Thyroid gland (tissue), 4 donors: ENCODE data around the gene SAMD5. TPM values are rescaled to one million over a fixed set of nuclear protein-coding genes. Genes with fewer than 3 reads are reported as not detected.

Source experiments
- DNase-seq, 2 donors: peaks; one replicate each; pipeline ENCODE4 v3.0.0-alpha.2; 2019
- H3K27ac ChIP-seq, 3 donors: fragments of 200-600 bp; sonication (generic); 1 replicate in 2 of 3; 2 replicates in 1 of 3; pipeline ENCODE4 v1.5.1; 2016 to 2019; ENCODE audit warnings: mild to moderate bottlenecking in 1 of 3, moderate library complexity in 1 of 3
- H3K27me3 ChIP-seq: fragments of 200-600 bp; sonication (generic); one replicate; pipeline ENCODE4 v1.5.1; 2019
- H3K36me3 ChIP-seq, 2 donors: fragments of 200-600 bp; sonication (generic); one replicate each; pipeline ENCODE4 v1.5.1; 2016 to 2019
- H3K4me1 ChIP-seq, 2 donors: fragments of 200-600 bp; sonication (generic); one replicate each; pipeline ENCODE4 v1.5.1; 2017 to 2019
- H3K4me3 ChIP-seq, 3 donors: fragments of 200-600 bp; sonication (generic); replicated peaks in 1 of 3; 1 replicate in 2 of 3; 2 replicates in 1 of 3; pipeline ENCODE4 v1.5.1; 2016; ENCODE audit warnings: mild to moderate bottlenecking in 1 of 3
- H3K9me3 ChIP-seq: fragments of 200-600 bp; sonication (generic); one replicate; pipeline ENCODE4 v1.5.1; 2017
- CTCF ChIP-seq, 6 experiments: fragments of 200-600 bp in 3 of 6; fragments of 450-650 bp in 3 of 6; sonication (generic) in 3 of 6; IDR thresholded peaks; one replicate each; pipeline ENCODE4 v1.5.1; 2016 to 2019; ENCODE audit warnings: antibody characterized with exemption in 6 of 6, mild to moderate bottlenecking in 2 of 6, inconsistent platforms in 1 of 6, moderate library complexity in 1 of 6
- POLR2A ChIP-seq, 2 donors: fragments of 450-650 bp; IDR thresholded peaks; one replicate each; pipeline ENCODE4 v1.6.1; 2017; ENCODE audit warnings: antibody characterized with exemption in 2 of 2, mild to moderate bottlenecking in 2 of 2, moderate library complexity in 1 of 2
- WGBS, 2 donors: methylation state at CpG; one replicate each; pipeline ENCODE4 v1.1.5; 2017; 5-methylcytosine and 5-hydroxymethylcytosine counted together
- intact Hi-C: fragments of 100-400 bp; cut with DNase I; formaldehyde crosslinking; loops from one replicate; pipeline ENCODE4 v1.15.1; 2023
- total RNA-seq, 4 donors: library from RNA; depleted of rRNA; stranded (reverse); fragments of >200 nt; gene quantifications; one replicate each; pipeline ENCODE4 v1.2.3, GENCODE V29; 2016

Gene SAMD5
- total RNA-seq, 4 donors from 2014 or later: 2.0 to 8.9 (median 5.2) TPM

GRCh38 chr6:147614501-147614900, 106.0 kb downstream of the SAMD5 start:
- H3K4me3 ChIP-seq: no peak overlapping the region
- intact Hi-C loops: no loop called here
- H3K9me3 ChIP-seq: no peaks in the 10 kb centered on the region
- no peak overlapping the region for H3K27ac ChIP-seq
- no peaks in the 10 kb centered on the region for H3K27me3 ChIP-seq
- no peak for DNase-seq
- no peaks in the 10 kb centered on the region for H3K4me1 ChIP-seq
- WGBS, 2 donors: 82 to 88% methylated on average over 4 of the region's 4 CpGs
- TF ChIP-seq POLR2A (IDR thresholded peaks at IDR 0.05): no peak
- no peak for TF ChIP-seq CTCF (IDR thresholded peaks at IDR 0.05)
- no peaks in the 10 kb centered on the region for H3K36me3 ChIP-seq

DNA sequence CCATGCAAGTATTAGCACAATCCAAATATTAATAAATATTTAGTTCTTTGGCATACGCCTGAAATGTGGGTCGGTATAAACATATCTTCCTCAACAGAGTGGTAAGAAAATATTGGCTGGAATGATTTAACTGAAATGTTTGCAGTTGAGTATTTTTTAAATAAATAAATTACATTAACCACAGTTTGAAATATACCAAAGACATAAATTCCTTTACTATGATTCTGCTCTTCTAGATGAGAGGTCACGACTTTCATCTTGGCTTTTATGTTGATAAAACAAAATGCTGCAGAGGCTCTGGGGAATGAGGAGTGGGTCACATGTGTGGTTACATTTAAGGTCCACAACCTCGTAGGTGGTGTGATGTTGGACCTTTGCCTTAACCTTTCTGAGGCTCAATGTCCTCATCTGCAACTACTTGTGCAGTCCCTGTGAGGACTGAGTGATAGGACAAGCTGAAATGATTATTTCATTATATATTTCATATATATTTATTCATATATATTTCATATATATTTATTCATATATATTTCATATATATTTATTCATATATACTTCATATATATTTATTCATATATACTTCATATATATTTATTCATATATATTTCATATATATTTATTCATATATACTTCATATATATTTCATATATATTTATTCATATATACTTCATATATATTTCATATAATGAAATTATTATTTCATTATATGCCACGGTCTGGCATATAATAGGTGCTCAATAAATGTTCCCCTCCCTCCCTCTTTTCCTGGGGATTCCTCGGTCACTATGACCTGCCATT, 107.4 kb downstream of the SAMD5 start:
- H3K27ac ChIP-seq: no peak overlapping the region
- H3K9me3 ChIP-seq: no peaks in the 10 kb centered on the region
- H3K4me1 ChIP-seq: no peaks in the 10 kb centered on the region
- no peak for DNase-seq
- WGBS, 2 donors: 86 to 91% methylated on average over 6 of the region's 6 CpGs
- TF ChIP-seq CTCF (IDR thresholded peaks at IDR 0.05): no peak
- TF ChIP-seq POLR2A (IDR thresholded peaks at IDR 0.05): no peak
- no peak overlapping the region for H3K4me3 ChIP-seq
- intact Hi-C loops: no loop called here
- H3K27me3 ChIP-seq: no peaks in the 10 kb centered on the region
- no peaks in the 10 kb centered on the region for H3K36me3 ChIP-seq

DNA sequence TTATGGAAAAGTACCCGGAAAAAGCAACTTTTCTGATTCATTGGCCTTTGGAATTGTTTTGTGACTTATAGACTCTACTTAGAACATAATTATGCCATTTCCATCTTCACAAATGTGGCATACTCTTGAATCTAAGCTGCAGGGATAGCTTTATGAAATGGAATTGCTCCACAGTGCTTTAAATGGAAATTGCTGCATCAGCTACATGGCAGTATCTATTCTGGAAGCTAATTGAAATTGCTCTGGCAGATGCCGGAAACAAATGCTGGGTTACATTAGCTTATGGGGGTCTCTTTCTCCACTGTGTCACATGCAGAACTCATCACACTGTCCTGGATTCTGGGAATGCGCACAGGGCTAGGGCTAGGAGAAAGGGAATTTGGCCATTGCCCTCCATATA, 108.9 kb downstream of the SAMD5 start:
- no peak overlapping the region for H3K4me3 ChIP-seq
- H3K36me3 ChIP-seq: no peaks in the 10 kb centered on the region
- no peaks in the 10 kb centered on the region for H3K4me1 ChIP-seq
- 91 to 92% methylated on average over 3 of the region's 3 CpGs for WGBS, 2 donors
- no peak overlapping the region for H3K27ac ChIP-seq
- no peak for DNase-seq
- H3K27me3 ChIP-seq: no peaks in the 10 kb centered on the region
- H3K9me3 ChIP-seq: no peaks in the 10 kb centered on the region
- no peak for TF ChIP-seq CTCF (IDR thresholded peaks at IDR 0.05)
- TF ChIP-seq POLR2A (IDR thresholded peaks at IDR 0.05): no peak
- intact Hi-C loops: no loop called here

- Histone ChIP-seq H3K4me3 (no peak overlapping the region), H3K27me3 (no peaks in the 10 kb centered on the region), H3K27ac (no peak overlapping the region), H3K4me1 (no peaks in the 10 kb centered on the region), H3K9me3 (no peaks in the 10 kb centered on the region), H3K36me3 (no peaks in the 10 kb centered on the region)
- DNase-seq: no peak
- TF ChIP-seq CTCF (IDR thresholded peaks at IDR 0.05): no peak
- TF ChIP-seq POLR2A (IDR thresholded peaks at IDR 0.05): no peak
- WGBS, 2 donors: 90 to 91% methylated on average over 6 of the region's 6 CpGs
- intact Hi-C loops: no loop called here
Measured at GRCh38 chr6:147618457-147618856, 110.0 kb downstream of the SAMD5 start.

DNA sequence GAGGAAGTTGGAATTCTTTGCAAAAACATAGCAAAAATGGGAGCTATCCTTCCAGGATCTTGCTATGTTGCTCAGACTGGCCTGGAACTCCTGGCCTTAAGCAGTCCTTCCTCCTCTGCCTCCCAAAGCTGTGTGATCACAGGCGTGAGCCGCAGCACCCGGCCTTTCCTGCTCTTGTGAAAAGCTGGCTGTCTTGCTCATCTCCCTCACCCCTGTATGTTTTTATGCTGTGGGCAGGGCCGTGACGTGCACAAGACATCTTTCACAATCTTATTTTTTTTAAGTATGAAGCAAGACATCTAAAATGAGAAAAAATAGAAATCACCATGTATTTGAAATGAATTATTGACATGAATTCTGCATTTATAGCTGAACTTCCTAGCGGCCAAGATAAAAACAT, 110.4 kb downstream of the SAMD5 start:
- Histone ChIP-seq H3K27me3 (no peaks in the 10 kb centered on the region), H3K4me3 (no peak overlapping the region), H3K9me3 (no peaks in the 10 kb centered on the region), H3K4me1 (no peaks in the 10 kb centered on the region), H3K36me3 (no peaks in the 10 kb centered on the region), H3K27ac (no peak overlapping the region)
- DNase-seq: no peak
- TF ChIP-seq CTCF (IDR thresholded peaks at IDR 0.05) (no peak), POLR2A (IDR thresholded peaks at IDR 0.05) (no peak)
- WGBS, 2 donors: 93 to 95% methylated on average over 6 of the region's 6 CpGs
- intact Hi-C loops: no loop called here
